Measurements from ENCODE around the gene CPN1. TPM values are rescaled to one million over a fixed set of nuclear protein-coding genes. Genes with fewer than 3 reads are reported as not detected.
A peak's percentile ranks its signal among the peaks of the same experiment; 100 is the strongest.

The CPN1 gene
- total and polyA plus RNA-seq, 4 experiments from 2014 or later = not detected

DNA sequence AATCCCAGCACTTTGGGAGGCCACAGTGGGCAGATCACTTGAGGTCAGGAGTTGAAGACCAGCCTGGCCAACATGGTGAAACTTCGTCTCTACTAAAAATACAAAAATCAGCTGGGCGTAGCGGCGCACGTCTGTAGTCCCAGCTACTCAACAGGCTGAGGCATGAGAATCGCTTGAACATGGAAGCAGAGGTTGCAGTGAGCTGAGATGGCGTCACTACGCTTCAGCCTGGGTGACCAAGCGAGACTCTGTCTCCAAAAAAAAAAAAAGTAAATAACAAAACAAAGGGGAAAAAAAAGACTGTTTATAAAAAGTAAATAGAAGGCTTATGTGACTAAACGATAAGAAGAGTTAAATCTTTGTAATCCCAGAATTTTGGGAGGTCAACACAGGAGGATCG is 56.9 kb downstream of the CPN1 start:
- no peaks in the 10 kb centered on the region for H3K27me3 ChIP-seq (ENCODE audit: insufficient read depth, low read length)
- no peaks in the 10 kb centered on the region for H3K36me3 ChIP-seq (ENCODE audit: insufficient read depth, low read length)
- intact Hi-C loops (cut with micrococcal nuclease) = no loop called here
- Mint-ChIP-seq H3K27ac (no peak overlapping the region), H3K27me3 (peaks cover 3 to 8% of the 10 kb centered on the region in 2 donors), H3K4me3 (no peak overlapping the region), H3K4me1 (peaks cover 0 to 4% (median 1%) of the 10 kb centered on the region in 4 donors), H3K9me3 (peaks cover 3 to 25% (median 10%) of the 10 kb centered on the region in 8 donors), H3K36me3 (peaks cover 0 to 4% of the 10 kb centered on the region in 2 donors)
- CTCF ChIA-PET (ENCODE audit: partially characterized antibody) = interaction anchor here (1.3 kb wide), 1 partner anchor 21 kb away, joined by 4 read pairs; no protein-coding TSS in a partner anchor
- no peak overlapping the region for H3K4me3 ChIP-seq (ENCODE audit: low read length in 2 of 2)
- no peak overlapping the region for H3K27ac ChIP-seq (ENCODE audit: low read depth, low read length)
- no peaks in the 10 kb centered on the region for H3K4me1 ChIP-seq (ENCODE audit: insufficient read depth, low read length)
- H3K9me3 ChIP-seq (ENCODE audit: control insufficient read depth in 1 of 2, low read length in 2 of 2) = no peaks in the 10 kb centered on the region
- POLR2A ChIA-PET (ENCODE audit: partially characterized antibody) = no interaction called here
- DNase-seq = no peak

DNA sequence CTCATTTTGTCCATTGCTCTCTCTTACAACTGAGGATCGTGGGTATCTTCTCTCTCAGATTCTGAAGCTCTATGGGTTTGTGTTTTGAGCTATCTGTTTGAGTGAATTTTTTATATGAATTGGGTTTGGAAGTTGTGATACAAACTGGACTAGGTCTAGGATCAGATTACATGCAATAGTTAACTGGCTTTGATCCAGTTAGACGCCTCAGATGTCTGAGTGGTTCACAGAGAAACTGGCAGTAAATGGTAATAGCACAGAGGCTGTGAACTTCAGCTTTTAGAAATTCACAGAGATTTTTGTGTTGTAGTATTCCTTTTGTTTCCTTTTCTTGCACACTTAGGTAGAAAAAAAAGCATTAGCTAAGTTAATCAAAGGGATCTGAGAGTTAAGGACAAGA is 59.3 kb downstream of the CPN1 start:
- POLR2A ChIA-PET (ENCODE audit: partially characterized antibody) = no interaction called here
- Mint-ChIP-seq H3K36me3 (no peaks in the 10 kb centered on the region), H3K4me1 (peaks cover 0 to 4% (median 1%) of the 10 kb centered on the region in 4 donors), H3K27ac (no peak overlapping the region), H3K27me3 (peaks cover 0 to 5% of the 10 kb centered on the region in 2 donors), H3K4me3 (no peak overlapping the region), H3K9me3 (peaks cover 0 to 12% (median 2%) of the 10 kb centered on the region in 8 donors)
- intact Hi-C loops (cut with micrococcal nuclease) = no loop called here
- H3K27ac ChIP-seq (ENCODE audit: low read depth, low read length) = no peak overlapping the region
- no peak for DNase-seq
- no peaks in the 10 kb centered on the region for H3K27me3 ChIP-seq (ENCODE audit: insufficient read depth, low read length)
- no peaks in the 10 kb centered on the region for H3K4me1 ChIP-seq (ENCODE audit: insufficient read depth, low read length)
- CTCF ChIA-PET (ENCODE audit: partially characterized antibody) = interaction anchor here (0.8 to 2.6 kb wide), 4 partner anchors 11 to 177 kb away, joined by 3 to 12 read pairs (median 3); no protein-coding TSS in a partner anchor
- H3K4me3 ChIP-seq (ENCODE audit: low read length in 2 of 2) = no peak overlapping the region
- no peaks in the 10 kb centered on the region for H3K36me3 ChIP-seq (ENCODE audit: insufficient read depth, low read length)
- H3K9me3 ChIP-seq (ENCODE audit: control insufficient read depth in 1 of 2, low read length in 2 of 2) = no peaks in the 10 kb centered on the region

- Histone ChIP-seq H3K4me3 (ENCODE audit: low read length in 2 of 2) (no peak overlapping the region), H3K27ac (ENCODE audit: low read depth, low read length) (no peak overlapping the region), H3K36me3 (ENCODE audit: insufficient read depth, low read length) (no peaks in the 10 kb centered on the region), H3K27me3 (ENCODE audit: insufficient read depth, low read length) (no peaks in the 10 kb centered on the region), H3K4me1 (ENCODE audit: insufficient read depth, low read length) (no peaks in the 10 kb centered on the region), H3K9me3 (ENCODE audit: control insufficient read depth in 1 of 2, low read length in 2 of 2) (no peaks in the 10 kb centered on the region)
- no peaks in the 10 kb centered on the region for H3K36me3 Mint-ChIP-seq
- H3K9me3 Mint-ChIP-seq = peaks cover 0 to 5% (median 0%) of the 10 kb centered on the region in 8 donors
- no peak for DNase-seq
- H3K4me3 Mint-ChIP-seq = no peak overlapping the region
- peaks cover 0 to 4% of the 10 kb centered on the region in 2 donors for H3K27me3 Mint-ChIP-seq
- ChIA-PET CTCF (ENCODE audit: partially characterized antibody) (interaction anchor here (0.7 to 2.6 kb wide), 6 partner anchors 8 to 176 kb away, joined by 3 to 12 read pairs (median 4); partner anchors contain the start of gene DNMBP), POLR2A (ENCODE audit: partially characterized antibody) (no interaction called here)
- H3K4me1 Mint-ChIP-seq = peaks cover 0 to 4% (median 1%) of the 10 kb centered on the region in 4 donors
- intact Hi-C loops (cut with micrococcal nuclease) = no loop called here
- H3K27ac Mint-ChIP-seq = no peak overlapping the region
Observed at GRCh38 chr10:100021322-100021721, 60.3 kb downstream of the CPN1 start.

DNA sequence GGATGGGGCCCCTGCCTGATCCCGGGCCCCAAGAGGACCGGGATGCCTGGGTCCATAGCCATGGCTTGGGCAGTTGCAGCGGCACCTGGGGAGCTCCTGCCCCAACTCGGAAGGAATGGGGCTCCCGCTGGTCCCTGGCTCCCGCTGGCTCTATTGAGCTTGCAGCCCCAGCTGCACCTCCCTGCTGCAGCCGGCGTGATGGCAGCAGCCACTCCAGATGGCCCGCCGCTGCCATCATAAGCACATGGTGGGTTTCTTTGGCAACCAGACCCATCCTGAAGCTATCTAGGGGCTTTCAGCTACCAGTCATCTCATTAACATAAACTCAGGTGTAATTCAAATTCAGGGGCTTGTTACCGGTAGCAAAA is 60.8 kb downstream of the CPN1 start:
- intact Hi-C loops (cut with micrococcal nuclease) = no loop called here

DNA sequence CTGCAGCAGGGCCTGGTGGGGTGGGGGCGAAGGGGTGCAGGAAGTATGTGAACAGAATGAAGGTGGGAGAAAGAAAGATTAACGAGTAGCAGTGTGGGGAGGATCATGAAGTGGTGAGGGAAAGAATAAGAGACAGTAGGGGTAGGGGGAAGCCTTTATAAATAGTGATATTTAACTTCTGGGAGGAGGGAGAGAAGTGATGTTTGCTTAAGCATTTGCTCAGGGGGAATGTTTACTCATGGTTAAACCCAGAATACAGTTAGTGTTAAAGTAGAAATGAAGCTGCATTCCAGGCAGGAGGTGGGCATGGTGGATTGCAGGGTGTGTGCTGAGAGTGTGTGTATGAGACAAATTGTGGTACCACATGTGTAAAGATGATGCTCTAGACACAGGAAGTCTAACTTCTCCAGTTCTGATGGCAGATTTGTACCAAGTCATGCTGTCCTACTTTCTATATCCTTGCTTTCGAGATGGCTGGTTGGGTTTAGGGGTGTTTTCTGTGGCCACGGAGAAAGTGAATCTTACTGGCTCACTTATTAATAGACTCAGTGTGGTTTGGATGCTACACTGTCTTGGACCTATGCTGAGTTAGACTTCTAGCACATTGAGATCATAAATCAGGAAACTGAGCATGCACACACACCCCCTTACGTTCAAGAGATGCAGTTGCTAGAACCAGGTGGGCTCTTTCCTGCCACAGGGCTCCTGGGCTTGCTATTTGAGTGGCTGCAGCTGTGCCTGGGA is 61.4 kb downstream of the CPN1 start:
- Mint-ChIP-seq H3K36me3 (no peaks in the 10 kb centered on the region), H3K27ac (peak overlapping the region in 2 of 7 donors; percentile 12 to 25), H3K27me3 (peaks cover 0 to 4% of the 10 kb centered on the region in 2 donors), H3K4me1 (peaks cover 0 to 4% (median 1%) of the 10 kb centered on the region in 4 donors), H3K4me3 (no peak overlapping the region), H3K9me3 (peaks cover 0 to 3% (median 0%) of the 10 kb centered on the region in 8 donors)
- intact Hi-C loops (cut with micrococcal nuclease) = no loop called here
- POLR2A ChIA-PET (ENCODE audit: partially characterized antibody) = no interaction called here
- H3K36me3 ChIP-seq (ENCODE audit: insufficient read depth, low read length) = no peaks in the 10 kb centered on the region
- no peaks in the 10 kb centered on the region for H3K27me3 ChIP-seq (ENCODE audit: insufficient read depth, low read length)
- no peak for DNase-seq
- H3K4me3 ChIP-seq (ENCODE audit: low read length in 2 of 2) = no peak overlapping the region
- CTCF ChIA-PET (ENCODE audit: partially characterized antibody) = interaction anchor here (1.2 to 2.6 kb wide), 5 partner anchors 7 to 175 kb away, joined by 3 to 12 read pairs (median 4); partner anchors contain the start of gene DNMBP
- H3K4me1 ChIP-seq (ENCODE audit: insufficient read depth, low read length) = no peaks in the 10 kb centered on the region
- no peaks in the 10 kb centered on the region for H3K9me3 ChIP-seq (ENCODE audit: control insufficient read depth in 1 of 2, low read length in 2 of 2)
- no peak overlapping the region for H3K27ac ChIP-seq (ENCODE audit: low read depth, low read length)

More for the DNA sequence above, 60.8 kb downstream of the CPN1 start:
- H3K4me1 Mint-ChIP-seq = peaks cover 0 to 4% (median 1%) of the 10 kb centered on the region in 4 donors
- H3K9me3 ChIP-seq (ENCODE audit: control insufficient read depth in 1 of 2, low read length in 2 of 2) = no peaks in the 10 kb centered on the region
- no peak overlapping the region for H3K27ac Mint-ChIP-seq
- H3K27ac ChIP-seq (ENCODE audit: low read depth, low read length) = no peak overlapping the region
- H3K4me3 ChIP-seq (ENCODE audit: low read length in 2 of 2) = no peak overlapping the region
- CTCF ChIA-PET (ENCODE audit: partially characterized antibody) = interaction anchor here (1.2 to 2.6 kb wide), 5 partner anchors 8 to 175 kb away, joined by 3 to 12 read pairs (median 4); partner anchors contain the start of gene DNMBP
- no peaks in the 10 kb centered on the region for H3K4me1 ChIP-seq (ENCODE audit: insufficient read depth, low read length)
- no peaks in the 10 kb centered on the region for H3K27me3 ChIP-seq (ENCODE audit: insufficient read depth, low read length)
- no peaks in the 10 kb centered on the region for H3K36me3 Mint-ChIP-seq
- no peaks in the 10 kb centered on the region for H3K36me3 ChIP-seq (ENCODE audit: insufficient read depth, low read length)
- POLR2A ChIA-PET (ENCODE audit: partially characterized antibody) = no interaction called here
- H3K9me3 Mint-ChIP-seq = peaks cover 0 to 3% (median 0%) of the 10 kb centered on the region in 8 donors
- H3K4me3 Mint-ChIP-seq = no peak overlapping the region
- peaks cover 0 to 4% of the 10 kb centered on the region in 2 donors for H3K27me3 Mint-ChIP-seq
- no peak for DNase-seq

GRCh38 chr10:100019787-100020141 is 61.9 kb downstream of the CPN1 start:
- Histone ChIP-seq H3K27me3 (ENCODE audit: insufficient read depth, low read length) (no peaks in the 10 kb centered on the region), H3K36me3 (ENCODE audit: insufficient read depth, low read length) (no peaks in the 10 kb centered on the region), H3K4me3 (ENCODE audit: low read length in 2 of 2) (no peak overlapping the region), H3K4me1 (ENCODE audit: insufficient read depth, low read length) (no peaks in the 10 kb centered on the region), H3K9me3 (ENCODE audit: control insufficient read depth in 1 of 2, low read length in 2 of 2) (no peaks in the 10 kb centered on the region), H3K27ac (ENCODE audit: low read depth, low read length) (no peak overlapping the region)
- Mint-ChIP-seq H3K9me3 (no peaks in the 10 kb centered on the region), H3K4me3 (no peak overlapping the region), H3K27ac (peak overlapping the region in 1 of 7 donors; percentile 25), H3K4me1 (peaks cover 0 to 4% (median 1%) of the 10 kb centered on the region in 4 donors), H3K36me3 (no peaks in the 10 kb centered on the region), H3K27me3 (peaks cover 0 to 2% of the 10 kb centered on the region in 2 donors)
- ChIA-PET POLR2A (ENCODE audit: partially characterized antibody) (no interaction called here), CTCF (ENCODE audit: partially characterized antibody) (interaction anchor here (2.4 kb wide), 1 partner anchor 10 kb away, joined by 11 read pairs; the partner anchor contains the start of gene DNMBP)
- DNase-seq = no peak
- intact Hi-C loops (cut with micrococcal nuclease) = no loop called here

- Mint-ChIP-seq H3K27ac (no peak overlapping the region), H3K9me3 (no peaks in the 10 kb centered on the region), H3K27me3 (peaks cover 0 to 2% of the 10 kb centered on the region in 2 donors), H3K4me1 (peaks cover 7 to 24% (median 16%) of the 10 kb centered on the region in 4 donors), H3K36me3 (peaks cover 0 to 2% of the 10 kb centered on the region in 2 donors), H3K4me3 (peak overlapping the region in 1 of 8 donors; percentile 14)
- Histone ChIP-seq H3K27me3 (ENCODE audit: insufficient read depth, low read length) (no peaks in the 10 kb centered on the region), H3K4me1 (ENCODE audit: insufficient read depth, low read length) (peaks cover 10% of the 10 kb centered on the region), H3K4me3 (ENCODE audit: low read length in 2 of 2) (no peak overlapping the region), H3K36me3 (ENCODE audit: insufficient read depth, low read length) (no peaks in the 10 kb centered on the region), H3K27ac (ENCODE audit: low read depth, low read length) (no peak overlapping the region), H3K9me3 (ENCODE audit: control insufficient read depth in 1 of 2, low read length in 2 of 2) (no peaks in the 10 kb centered on the region)
- POLR2A ChIA-PET (ENCODE audit: partially characterized antibody) = no interaction called here
- DNase-seq = no peak
- CTCF ChIA-PET (ENCODE audit: partially characterized antibody) = interaction anchor here (1.6 kb wide), 1 partner anchor 169 kb away, joined by 4 read pairs; no protein-coding TSS in a partner anchor
- intact Hi-C loops (cut with micrococcal nuclease) = no loop called here
Observed at GRCh38 chr10:100014071-100014762, 67.5 kb downstream of the CPN1 start.
